IMR-90 (cell line): Measurements from ENCODE around the gene ERN1. TPM values are rescaled to one million over a fixed set of nuclear protein-coding genes. Genes with fewer than 3 reads are reported as not detected.
A peak's percentile ranks its signal among the peaks of the same experiment; 100 is the strongest.

Experiments used
- ATAC-seq: fragments of 200-7000 bp; cut with Tn5 transposase; 2 replicates; pipeline ENCODE4 v1.9.1; 2020; ENCODE audit warnings: low read depth, mild to moderate bottlenecking, moderate library complexity
- BruUV-seq: library from RNA; stranded (reverse); fragments of 400-500 nt; replicated peaks from 2 replicates; lab custom pipeline; 2021; lab: Mats Ljungman, UMichigan
- CTCF ChIA-PET: fragments of 300-600 bp; formaldehyde crosslinking; extraction: SDS; loops from one replicate; lab custom pipeline; 2021; ENCODE audit warnings: antibody characterized with exemption; lab: Yijun Ruan, JAX
- POLR2A ChIA-PET: fragments of 300-600 bp; sonication (Branson Sonifier 250); formaldehyde crosslinking; loops from one replicate; lab custom pipeline; 2022; ENCODE audit warnings: antibody characterized with exemption; ENCODE audit not compliant: unreplicated experiment; lab: Charles Lee
- DNase-seq: peaks from one replicate; pipeline ENCODE4 v3.0.0; 2013
- H2AFZ ChIP-seq: replicated peaks from 2 replicates; pipeline ENCODE3; 2013; ENCODE audit warnings: low read length, mild to moderate bottlenecking; ENCODE audit not compliant: poor library complexity
- H2AK5ac ChIP-seq: 2 replicates; pipeline ENCODE4 v1.6.1; 2013; ENCODE audit warnings: low read depth, low read length, inconsistent platforms
- H2AK9ac ChIP-seq: replicated peaks from 2 replicates; pipeline ENCODE3; 2013; ENCODE audit warnings: mild to moderate bottlenecking, low read depth, low read length, moderate library complexity; ENCODE audit not compliant: poor library complexity
- H2BK120ac ChIP-seq: 2 replicates; pipeline ENCODE4 v1.6.1; 2013; ENCODE audit warnings: low read depth, low read length, inconsistent platforms
- H2BK15ac ChIP-seq: 3 replicates; pipeline ENCODE4 v1.6.1; 2013; ENCODE audit warnings: low read depth, low read length, inconsistent platforms
- H2BK20ac ChIP-seq: 2 replicates; pipeline ENCODE4 v1.6.1; 2013; ENCODE audit warnings: low read depth, mild to moderate bottlenecking, inconsistent platforms, low read length, moderate library complexity
- H2BK5ac ChIP-seq: 2 replicates; pipeline ENCODE4 v1.6.1; 2013; ENCODE audit warnings: mild to moderate bottlenecking, low read depth, low read length, inconsistent platforms; ENCODE audit not compliant: poor library complexity, severe bottlenecking
- H3K14ac ChIP-seq: replicated peaks from 2 replicates; pipeline ENCODE4 v1.6.1; 2013; ENCODE audit warnings: low read depth, low read length, inconsistent platforms
- H3K18ac ChIP-seq: 2 replicates; pipeline ENCODE4 v1.6.1; 2013; ENCODE audit warnings: low read depth, low read length, control low read depth
- H3K23ac ChIP-seq: 2 replicates; pipeline ENCODE4 v1.6.1; 2013; ENCODE audit warnings: low read depth, low read length, inconsistent platforms
- H3K27ac ChIP-seq: 2 replicates; pipeline ENCODE4 v1.5.1; 2013; ENCODE audit warnings: mild to moderate bottlenecking, control low read depth, low read length; ENCODE audit not compliant: insufficient read depth
- H3K27me3 ChIP-seq: 2 replicates; pipeline ENCODE4 v1.6.1; 2013; ENCODE audit warnings: low read length; ENCODE audit not compliant: control insufficient read depth, insufficient read depth
- H3K36me3 ChIP-seq: 2 replicates; pipeline ENCODE4 v1.6.1; 2013; ENCODE audit warnings: low read length, mixed read lengths; ENCODE audit not compliant: control insufficient read depth, insufficient read depth
- H3K4ac ChIP-seq: 2 replicates; pipeline ENCODE4 v1.6.1; 2013; ENCODE audit warnings: low read depth, low read length, inconsistent platforms
- H3K4me1 ChIP-seq: 2 replicates; pipeline ENCODE4 v1.6.1; 2013; ENCODE audit warnings: low read length, mixed read lengths; ENCODE audit not compliant: control insufficient read depth, insufficient read depth
- H3K4me2 ChIP-seq: 2 replicates; pipeline ENCODE4 v1.6.1; 2013; ENCODE audit warnings: low read depth, mild to moderate bottlenecking, control low read depth, low read length, moderate library complexity
- H3K4me3 ChIP-seq: 2 replicates; pipeline ENCODE4 v1.5.1; 2013; ENCODE audit warnings: low read depth, mild to moderate bottlenecking, control low read depth, low read length, moderate library complexity; ENCODE audit not compliant: insufficient read depth
- H3K56ac ChIP-seq: 2 replicates; pipeline ENCODE4 v1.6.1; 2013; ENCODE audit warnings: low read length, inconsistent platforms; ENCODE audit not compliant: insufficient read depth; ENCODE audit errors: extremely low read depth
- H3K79me1 ChIP-seq, 2 experiments: 2 replicates each; pipeline ENCODE4 v1.6.1; 2013; ENCODE audit warnings: low read length in 2 of 2, inconsistent platforms in 1 of 2, low read depth in 1 of 2
- H3K9ac ChIP-seq: 2 replicates; pipeline ENCODE4 v1.6.1; 2013; ENCODE audit warnings: low read depth, low read length, control low read depth
- H3K9me1 ChIP-seq: 2 replicates; pipeline ENCODE4 v1.6.1; 2013; ENCODE audit warnings: low read length, inconsistent platforms; ENCODE audit not compliant: insufficient read depth
- H3K9me3 ChIP-seq: 2 replicates; pipeline ENCODE4 v1.6.1; 2013; ENCODE audit warnings: low read length; ENCODE audit not compliant: control insufficient read depth, insufficient read depth
- H4K20me1 ChIP-seq: 2 replicates; pipeline ENCODE4 v1.6.1; 2013; ENCODE audit warnings: low read length, inconsistent platforms; ENCODE audit not compliant: insufficient read depth
- H4K5ac ChIP-seq: 2 replicates; pipeline ENCODE4 v1.6.1; 2013; ENCODE audit warnings: mild to moderate bottlenecking, low read depth, low read length, control low read depth
- H4K8ac ChIP-seq, 2 experiments: 2 replicates each; pipeline ENCODE4 v1.6.1; 2013; ENCODE audit warnings: low read depth in 2 of 2, low read length in 2 of 2, control low read depth in 1 of 2, inconsistent platforms in 1 of 2
- H4K91ac ChIP-seq: 2 replicates; pipeline ENCODE4 v1.6.1; 2013; ENCODE audit warnings: low read depth, low read length, inconsistent platforms; ENCODE audit not compliant: insufficient read depth
- CTCF ChIP-seq: conservative IDR thresholded peaks from 2 replicates; pipeline ENCODE4 v1.5.1; 2012; ENCODE audit warnings: mild to moderate bottlenecking, low read depth, low read length, improper control_type of control experiment
- POLR2A ChIP-seq: IDR thresholded peaks from 2 replicates; pipeline ENCODE4 v1.6.1; 2012; ENCODE audit warnings: mild to moderate bottlenecking, low read depth, low read length
- RAD21 ChIP-seq: IDR thresholded peaks from 2 replicates; pipeline ENCODE4 v1.6.1; 2012; ENCODE audit warnings: low read length, improper control_type of control experiment
- SMC3 ChIP-seq: fragments of 150-350 bp; IDR thresholded peaks from 2 replicates; pipeline ENCODE4 v1.6.1; 2016; ENCODE audit warnings: low read depth, mild to moderate bottlenecking, antibody characterized with exemption, low read length, moderate library complexity
- WGBS, 2 experiments: methylation state at CpG; one replicate each; pipeline versions ENCODE4 v1.1.5 to v1.1.7; 2013; ENCODE audit warnings: missing lambda C conversion rate in 2 of 2; ENCODE audit not compliant: insufficient read length in 1 of 2; ENCODE audit errors: extremely low coverage in 2 of 2; 5-methylcytosine and 5-hydroxymethylcytosine counted together
- dilution Hi-C: fragments of 300-500 bp; cut with HindIII; formaldehyde crosslinking; loops from one replicate; pipeline ENCODE4 v1.14.3; 2018; ENCODE audit warnings: low sequenced_read_pairs; ENCODE audit not compliant: unreplicated experiment
- in situ Hi-C: fragments of 300-500 bp; cut with MboI; formaldehyde crosslinking; loops from 3 replicates; pipeline ENCODE4 v1.14.3; 2019; ENCODE audit warnings: low sequenced_read_pairs, inconsistent platforms, mixed read lengths
- intact Hi-C: fragments of 100-400 bp; cut with micrococcal nuclease; formaldehyde crosslinking; loops from 2 replicates; pipeline ENCODE4 v1.10.0; 2022
- polyA plus RNA-seq, 3 experiments: library from polyadenylated mRNA; depleted of rRNA; stranded (reverse); fragments of >200 nt; gene quantifications; 2 replicates each; pipeline ENCODE4 v1.2.3, GENCODE V29; 2012; ENCODE audit warnings: low replicate concordance in 1 of 3
- total RNA-seq: library from RNA; depleted of rRNA; stranded (reverse); fragments of >200 nt; gene quantifications from 2 replicates; pipeline ENCODE4 v1.2.3, GENCODE V29; 2012

The ERN1 gene
- total and polyA plus RNA-seq, 2 of the 4 experiments (the other 2 are of a cell fraction), result 2.7 to 4.1 TPM

GRCh38 chr17:64063766-64064224 is 66.1 kb downstream of the ERN1 start:
- H3K4ac ChIP-seq, result no peak overlapping the region
- H2BK15ac ChIP-seq, result no peak overlapping the region
- no peak overlapping the region for H2AK9ac ChIP-seq
- no peak overlapping the region for H3K56ac ChIP-seq
- no TSS peak for BruUV-seq
- H3K23ac ChIP-seq, result no peak overlapping the region
- no peak overlapping the region for H2AFZ ChIP-seq
- H3K4me1 ChIP-seq, result peaks cover 2% of the 10 kb centered on the region; the same call in 1 of the 2 replicates
- H4K20me1 ChIP-seq, result no peaks in the 10 kb centered on the region
- no peak overlapping the region for H4K91ac ChIP-seq
- H3K9ac ChIP-seq, result no peak overlapping the region
- peaks cover 3% of the 10 kb centered on the region; the same call in 1 of the 2 replicates for H3K9me1 ChIP-seq
- H3K4me3 ChIP-seq, result no peak overlapping the region
- CTCF ChIA-PET, result interaction anchor here (0.6 to 1.1 kb wide), 3 partner anchors 11 to 70 kb away, joined by 3 to 4 read pairs (median 4); partner anchors contain the start of gene ERN1
- H3K79me1 ChIP-seq, result 0 out of 4 replicates have a peak, but pooled peaks cover 0 to 3% of the 10 kb centered on the region in 2 experiments
- TF ChIP-seq CTCF (peak; percentile 43), SMC3 (peak; percentile 60), POLR2A (no peak), RAD21 (peak; percentile 57)
- WGBS, 2 experiments, result 53% methylated on average over 4 of the region's 16 CpGs; no CpG with 5 or more reads in 1 of the 2 experiments
- H2BK20ac ChIP-seq, result no peak overlapping the region
- peaks cover 17% of the 10 kb centered on the region for H3K36me3 ChIP-seq
- DNase-seq (peak; percentile 27), ATAC-seq (peak; percentile 49)
- no peak overlapping the region for H3K27ac ChIP-seq
- no peak overlapping the region for H2BK5ac ChIP-seq
- in situ Hi-C loops (no loop called here), intact Hi-C loops (loop anchor here (1.0 kb wide), 1 partner anchor 70 kb away; no protein-coding TSS in a partner anchor), dilution Hi-C loops (no loop called here)
- POLR2A ChIA-PET, result no interaction called here
- H3K14ac ChIP-seq, result no peak overlapping the region
- no peak overlapping the region for H3K4me2 ChIP-seq
- no peak overlapping the region for H2AK5ac ChIP-seq
- H2BK120ac ChIP-seq, result no peak overlapping the region
- H4K5ac ChIP-seq, result no peak overlapping the region
- no peak overlapping the region for H3K18ac ChIP-seq
- peaks cover 2% of the 10 kb centered on the region; the same call in 1 of the 2 replicates for H3K9me3 ChIP-seq
- no peak overlapping the region for H4K8ac ChIP-seq
- no peaks in the 10 kb centered on the region for H3K27me3 ChIP-seq
